ENCODE measurements around the gene PBX4.

GRCh38 chr19:19540715-19541515 lies 77.6 kb downstream of the PBX4 start:
- TF ChIP-seq CTCF (IDR thresholded peaks at IDR 0.05; ENCODE audit: insufficient read depth, low read length, poor library complexity, severe bottlenecking), result no peak
- TF ChIP-seq EZH2phosphoT487 (conservative IDR thresholded peaks at IDR 0.05; ENCODE audit: low read length), result no peak
